GM23248 (cell line): ENCODE data around the gene ATRN. TPM values are rescaled to one million over a fixed set of nuclear protein-coding genes. Genes with fewer than 3 reads are reported as not detected.

ENCODE experiments used
- DNase-seq: peaks from one replicate; pipeline ENCODE4 v3.0.0-alpha.2; 2015
- H2AFZ ChIP-seq: fragments of 200-600 bp; sonication (generic); 2 replicates; pipeline ENCODE4 v1.6.1; 2016; ENCODE audit warnings: antibody characterized with exemption
- H3F3A ChIP-seq: fragments of 200-600 bp; sonication (generic); 2 replicates; pipeline ENCODE4 v1.6.1; 2016; ENCODE audit warnings: mild to moderate bottlenecking, antibody characterized with exemption, mixed run types; ENCODE audit not compliant: insufficient read depth
- H3K27ac ChIP-seq: fragments of 200-600 bp; sonication (generic); 2 replicates; pipeline ENCODE4 v1.5.1; 2016; ENCODE audit warnings: mild to moderate bottlenecking
- H3K27me3 ChIP-seq: fragments of 200-600 bp; sonication (generic); replicated peaks from 2 replicates; pipeline ENCODE4 v1.6.1; 2016; ENCODE audit warnings: mild to moderate bottlenecking; ENCODE audit not compliant: insufficient read depth
- H3K36me3 ChIP-seq: fragments of 200-600 bp; sonication (generic); 2 replicates; pipeline ENCODE4 v1.6.1; 2016; ENCODE audit warnings: low read depth, mild to moderate bottlenecking
- H3K4me1 ChIP-seq: fragments of 200-600 bp; sonication (generic); 2 replicates; pipeline ENCODE4 v1.6.1; 2016; ENCODE audit warnings: mild to moderate bottlenecking; ENCODE audit not compliant: insufficient read depth
- H3K4me2 ChIP-seq: fragments of 200-600 bp; sonication (generic); one replicate; pipeline ENCODE4 v1.6.1; 2016; ENCODE audit warnings: mild to moderate bottlenecking; ENCODE audit not compliant: unreplicated experiment
- H3K4me3 ChIP-seq: fragments of 200-600 bp; sonication (generic); 2 replicates; pipeline ENCODE4 v1.5.1; 2016; ENCODE audit warnings: mild to moderate bottlenecking
- H3K79me2 ChIP-seq: fragments of 200-600 bp; sonication (generic); 2 replicates; pipeline ENCODE4 v1.6.1; 2016; ENCODE audit warnings: mild to moderate bottlenecking; ENCODE audit not compliant: insufficient read depth
- H3K9ac ChIP-seq: fragments of 200-600 bp; sonication (generic); 2 replicates; pipeline ENCODE4 v1.6.1; 2016; ENCODE audit warnings: mild to moderate bottlenecking
- H3K9me2 ChIP-seq: fragments of 200-600 bp; sonication (generic); 2 replicates; pipeline ENCODE4 v1.6.1; 2016; ENCODE audit warnings: mixed run types, mild to moderate bottlenecking, moderate library complexity; ENCODE audit not compliant: insufficient read depth
- H3K9me3 ChIP-seq: fragments of 200-600 bp; sonication (generic); one replicate; pipeline ENCODE4 v1.6.1; 2017; ENCODE audit warnings: low read depth
- H4K20me1 ChIP-seq: fragments of 200-600 bp; sonication (generic); 2 replicates; pipeline ENCODE4 v1.6.0; 2016; ENCODE audit not compliant: insufficient read depth
- EZH2 ChIP-seq: fragments of 200-600 bp; sonication (generic); IDR thresholded peaks from 2 replicates; pipeline ENCODE4 v1.6.1; 2018; ENCODE audit warnings: antibody characterized with exemption, mild to moderate bottlenecking; ENCODE audit not compliant: insufficient read depth, poor library complexity, severe bottlenecking
- EZH2phosphoT487 ChIP-seq: fragments of 200-600 bp; sonication (generic); IDR thresholded peaks from 2 replicates; pipeline ENCODE4 v1.6.1; 2018; ENCODE audit warnings: antibody characterized with exemption, moderate library complexity, mild to moderate bottlenecking, low read depth; ENCODE audit not compliant: insufficient read depth
- WGBS, 2 experiments: methylation state at CpG; one replicate each; pipeline ENCODE4 v1.1.6; 2015 to 2017; ENCODE audit warnings: low lambda C conversion rate in 2 of 2, low coverage in 1 of 2; ENCODE audit errors: missing lambda C conversion rate in 2 of 2; 5-methylcytosine and 5-hydroxymethylcytosine counted together
- in situ Hi-C: fragments of 300-500 bp; cut with MboI; formaldehyde crosslinking; loops from 2 replicates; pipeline ENCODE4 v1.15.0; 2020
- polyA plus RNA-seq: library from polyadenylated mRNA; unstranded; fragments of >200 nt; fragmentation: Nextera tagmentation; extraction: Ambion mirVana; gene quantifications from 2 replicates; pipeline ENCODE4 v1.2.1, GENCODE V29; 2016
- total RNA-seq: library from RNA; depleted of rRNA; stranded (reverse); fragments of >200 nt; shearing (Covaris generic); gene quantifications from 2 replicates; pipeline ENCODE4 v1.2.3, GENCODE V29; 2014

Gene ATRN
- total and polyA plus RNA-seq, 2 experiments from 2014 or later: 9.9 to 38.7 TPM

DNA sequence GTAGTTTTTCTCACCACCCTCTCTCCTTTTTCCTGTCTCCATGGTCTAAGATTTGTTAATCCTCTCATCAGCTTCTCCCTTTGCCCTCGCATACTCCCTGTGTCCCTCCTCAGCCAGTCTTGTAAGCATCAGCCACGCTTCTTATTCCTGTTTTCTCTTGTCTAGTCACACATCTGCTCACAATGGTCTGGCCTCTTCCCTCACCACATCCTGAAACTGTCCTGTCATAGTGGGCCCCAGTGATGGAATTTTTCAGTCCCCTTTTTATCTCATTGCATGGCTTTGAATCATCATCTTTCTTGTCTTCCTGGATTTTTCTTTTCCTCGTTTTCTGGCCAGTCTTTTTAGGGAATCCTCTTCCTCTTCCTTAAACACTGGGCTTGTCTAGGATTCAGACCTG lies 135.2 kb downstream of the ATRN start:
- Histone ChIP-seq H3K9ac (no peak overlapping the region), H3K4me3 (no peak overlapping the region), H3K4me2 (no peak overlapping the region), H3K9me2 (no peaks in the 10 kb centered on the region), H3K9me3 (no peaks in the 10 kb centered on the region), H3K4me1 (peaks cover 4% of the 10 kb centered on the region; the same call in 1 of the 2 replicates), H3K27ac (no peak overlapping the region), H2AFZ (no peak overlapping the region), H3K27me3 (no peaks in the 10 kb centered on the region), H3K79me2 (no peaks in the 10 kb centered on the region), H3K36me3 (peaks cover 15% of the 10 kb centered on the region), H4K20me1 (no peaks in the 10 kb centered on the region), H3F3A (no peaks in the 10 kb centered on the region)
- in situ Hi-C loops: no loop called here
- peak; percentile 32 for DNase-seq
- WGBS, 2 experiments: 68 to 71% methylated on average over 3 of the region's 3 CpGs
- no peak for TF ChIP-seq EZH2

DNA sequence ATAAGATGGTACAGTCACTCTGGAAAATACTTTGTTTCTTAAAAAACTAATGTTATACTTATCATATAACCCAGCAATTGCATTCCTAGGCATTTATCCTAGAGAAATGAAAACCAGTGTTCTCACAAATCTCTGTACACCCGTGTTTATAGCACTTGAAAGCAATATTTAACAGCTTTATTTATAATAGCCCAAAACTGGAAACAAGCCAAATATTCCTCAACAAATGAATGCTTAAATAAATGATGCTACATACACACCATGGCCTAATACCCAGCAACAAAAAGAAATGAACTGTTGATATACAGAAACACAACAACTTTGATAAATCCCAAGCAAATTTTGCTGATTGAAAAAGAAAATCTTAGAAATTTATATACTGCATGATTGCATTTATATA lies 141.1 kb downstream of the ATRN start:
- Histone ChIP-seq H3F3A (no peaks in the 10 kb centered on the region; the same call in 1 of the 2 replicates), H3K9me3 (no peaks in the 10 kb centered on the region), H3K9ac (no peak overlapping the region), H3K4me2 (no peak overlapping the region), H3K27ac (no peak overlapping the region), H3K36me3 (peaks cover 6% of the 10 kb centered on the region; the same call in 1 of the 2 replicates), H3K27me3 (no peaks in the 10 kb centered on the region), H3K4me3 (no peak overlapping the region), H4K20me1 (no peaks in the 10 kb centered on the region), H3K9me2 (no peaks in the 10 kb centered on the region), H2AFZ (no peak overlapping the region), H3K4me1 (0 out of 2 replicates have a peak, but pooled peaks cover 8% of the 10 kb centered on the region), H3K79me2 (no peaks in the 10 kb centered on the region)
- DNase-seq: no peak
- TF ChIP-seq EZH2phosphoT487: no peak
- no peak for TF ChIP-seq EZH2
- WGBS, 2 experiments: 2 to 24% methylated on average over 1 of the region's 1 CpG
- in situ Hi-C loops: no loop called here

- H3K27me3 ChIP-seq: no peaks in the 10 kb centered on the region
- 0 out of 2 replicates have a peak, but pooled peaks cover 8% of the 10 kb centered on the region for H3K4me1 ChIP-seq
- H2AFZ ChIP-seq: no peak overlapping the region
- H3K36me3 ChIP-seq: peaks cover 2% of the 10 kb centered on the region; the same call in 1 of the 2 replicates
- TF ChIP-seq EZH2: no peak
- TF ChIP-seq EZH2phosphoT487: no peak
- no peaks in the 10 kb centered on the region for H3K9me2 ChIP-seq
- no peak overlapping the region for H3K4me2 ChIP-seq
- no peaks in the 10 kb centered on the region for H3K9me3 ChIP-seq
- in situ Hi-C loops: no loop called here
- DNase-seq: peak; percentile 17
- no peaks in the 10 kb centered on the region; the same call in 1 of the 2 replicates for H3F3A ChIP-seq
- H4K20me1 ChIP-seq: no peaks in the 10 kb centered on the region
- H3K9ac ChIP-seq: no peak overlapping the region
- H3K4me3 ChIP-seq: no peak overlapping the region
- no peak overlapping the region for H3K27ac ChIP-seq
- WGBS, 2 experiments: 79% methylated on average over 10 of the region's 10 CpGs
- no peaks in the 10 kb centered on the region for H3K79me2 ChIP-seq
Observed at GRCh38 chr20:3612795-3613572, 142.2 kb downstream of the ATRN start.

- no peaks in the 10 kb centered on the region for H3K9me2 ChIP-seq
- TF ChIP-seq EZH2phosphoT487 (no peak), EZH2 (no peak)
- H3K27me3 ChIP-seq: no peaks in the 10 kb centered on the region
- no peaks in the 10 kb centered on the region for H4K20me1 ChIP-seq
- no peaks in the 10 kb centered on the region for H3K36me3 ChIP-seq
- no peaks in the 10 kb centered on the region for H3K9me3 ChIP-seq
- no peaks in the 10 kb centered on the region; the same call in 1 of the 2 replicates for H3F3A ChIP-seq
- 0 out of 2 replicates have a peak, but pooled peaks cover 8% of the 10 kb centered on the region for H3K4me1 ChIP-seq
- DNase-seq: peak; percentile 56
- in situ Hi-C loops: no loop called here
- no peak overlapping the region for H2AFZ ChIP-seq
- H3K9ac ChIP-seq: no peak overlapping the region
- H3K27ac ChIP-seq: no peak overlapping the region
- no peaks in the 10 kb centered on the region for H3K79me2 ChIP-seq
- WGBS, 2 experiments: 23 to 24% methylated on average over 9 of the region's 9 CpGs
- peak overlapping the region; percentile 10; the same call in 1 of the 2 replicates for H3K4me3 ChIP-seq
- H3K4me2 ChIP-seq: peak overlapping the region; percentile 25
Observed at GRCh38 chr20:3613821-3614440, 143.1 kb downstream of the ATRN start.
